ENCODE results near the gene ASB2.

ASB2 gene

GRCh38 chr14:93945070-93945399 lies 31.3 kb downstream of the ASB2 start:
- no peak for DNase-seq

- no peak for DNase-seq
These were observed 31.9 kb downstream of the ASB2 start for GRCh38 chr14:93944348-93945069.

DNA sequence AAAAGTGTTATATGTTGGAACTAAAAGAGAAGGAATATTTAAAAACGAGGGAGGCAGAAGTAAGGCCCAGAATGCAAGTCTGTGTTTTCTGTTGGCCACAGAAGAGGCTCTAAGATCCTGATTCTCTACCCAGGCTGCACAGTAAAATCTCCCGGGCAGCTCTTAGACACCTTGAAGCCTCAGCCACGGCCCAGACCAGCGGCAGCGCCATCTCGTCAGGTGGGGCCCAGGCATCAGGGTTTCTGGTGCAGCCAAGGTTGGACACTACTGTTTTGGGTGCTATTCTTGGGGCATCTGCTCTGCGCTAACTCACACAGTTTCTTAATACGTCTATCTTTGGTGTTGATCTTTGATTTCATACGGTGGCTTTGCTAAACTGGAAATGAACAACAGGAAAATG lies 32.4 kb downstream of the ASB2 start:
- no peak for DNase-seq

- no peak for DNase-seq
These were observed 33.3 kb downstream of the ASB2 start for GRCh38 chr14:93943052-93943451.

DNA sequence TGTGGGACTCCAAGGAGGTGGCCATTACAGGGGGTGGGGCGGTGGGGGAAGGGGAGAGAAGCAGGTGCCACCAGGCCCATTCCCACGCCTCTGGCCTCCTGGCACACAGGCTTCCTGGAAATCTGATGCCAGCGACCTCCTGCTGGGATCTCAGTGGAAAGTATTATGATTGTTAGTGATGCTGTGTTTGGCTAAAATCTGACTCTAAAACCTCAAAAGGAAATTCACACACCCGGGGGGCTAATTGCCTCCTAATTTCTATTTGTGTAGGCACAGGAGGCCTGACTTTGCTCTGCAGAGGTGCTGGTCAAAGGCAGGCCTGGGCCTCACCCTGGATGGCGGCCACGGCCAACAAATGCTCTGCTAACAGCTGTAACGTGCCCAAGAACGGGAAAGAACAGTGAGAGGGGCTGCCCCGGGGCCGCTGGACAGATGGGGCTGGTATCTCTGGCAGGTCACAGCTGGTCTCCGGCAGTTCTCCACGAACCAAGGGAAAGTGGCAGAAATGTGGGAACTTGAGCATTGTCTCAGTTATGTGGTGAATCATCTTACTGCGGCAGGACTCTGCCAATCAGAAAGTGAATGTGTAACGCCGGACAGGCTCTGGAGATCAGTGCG lies 35.0 kb downstream of the ASB2 start:
- no peak for DNase-seq

DNA sequence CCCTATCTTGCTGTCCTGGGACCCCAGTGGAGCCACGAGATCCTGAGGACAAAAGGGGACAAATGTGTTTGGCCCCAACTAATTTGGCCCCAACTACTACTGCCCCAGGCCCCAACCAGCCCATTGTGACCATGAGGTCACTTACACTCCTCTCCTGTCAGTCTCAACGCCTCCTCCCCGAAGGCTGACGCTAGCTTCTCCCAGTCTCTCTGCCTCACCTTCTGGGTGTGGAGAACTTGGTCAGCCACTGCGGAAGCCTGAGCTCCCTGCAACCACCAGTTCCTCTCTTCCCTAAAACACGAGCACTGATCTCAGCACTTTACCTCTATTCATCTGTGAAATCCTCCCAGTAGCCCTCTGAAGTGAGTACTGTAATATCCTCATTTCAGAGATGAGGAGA lies 35.9 kb downstream of the ASB2 start:
- no peak for DNase-seq

DNA sequence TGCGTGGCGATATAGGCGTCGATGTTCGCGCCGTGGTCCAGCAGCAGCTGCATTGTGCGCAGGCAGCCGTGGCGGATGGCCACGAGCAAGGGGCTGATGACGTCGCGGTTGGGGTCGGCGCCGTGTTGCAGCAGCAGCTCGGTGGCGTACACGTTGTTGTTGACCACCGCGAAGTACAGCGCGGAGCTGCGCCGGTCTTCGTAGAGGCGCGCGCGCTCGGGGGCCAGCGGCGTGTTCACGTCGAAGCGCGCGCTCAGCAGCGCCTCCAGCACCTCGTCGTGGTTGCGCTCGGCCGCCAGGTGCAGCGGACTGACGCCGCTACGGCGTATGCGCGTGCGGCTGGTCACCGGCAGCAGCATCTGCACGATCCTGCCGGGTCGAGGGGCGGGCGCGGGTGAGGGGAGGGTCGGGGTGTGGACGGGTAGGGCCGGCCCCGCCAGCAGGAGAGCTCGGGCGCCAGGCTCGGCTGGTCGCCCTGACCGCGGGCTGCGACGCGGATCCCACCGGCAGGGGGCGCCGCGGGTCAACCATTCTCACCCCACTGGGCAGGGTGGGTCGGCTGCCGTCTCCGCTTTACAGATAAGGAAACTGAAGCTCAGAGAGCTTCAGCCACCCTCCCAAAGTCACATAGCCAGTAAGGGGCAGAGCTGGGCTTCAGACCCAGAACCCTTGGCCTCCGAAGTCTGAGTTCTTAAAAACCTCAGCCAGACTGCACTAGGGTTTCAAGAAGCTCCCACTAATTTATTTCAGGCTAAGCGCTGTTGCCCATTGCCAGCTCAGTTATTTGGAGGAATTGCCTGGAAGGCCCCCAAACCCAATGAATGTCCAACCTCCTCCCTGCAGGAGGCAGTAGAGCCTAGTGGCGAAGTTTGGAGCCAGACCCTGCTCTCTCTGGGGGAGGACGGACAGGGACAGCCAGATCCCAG lies 36.8 kb downstream of the ASB2 start:
- DNase-seq: peak; percentile 91

DNA sequence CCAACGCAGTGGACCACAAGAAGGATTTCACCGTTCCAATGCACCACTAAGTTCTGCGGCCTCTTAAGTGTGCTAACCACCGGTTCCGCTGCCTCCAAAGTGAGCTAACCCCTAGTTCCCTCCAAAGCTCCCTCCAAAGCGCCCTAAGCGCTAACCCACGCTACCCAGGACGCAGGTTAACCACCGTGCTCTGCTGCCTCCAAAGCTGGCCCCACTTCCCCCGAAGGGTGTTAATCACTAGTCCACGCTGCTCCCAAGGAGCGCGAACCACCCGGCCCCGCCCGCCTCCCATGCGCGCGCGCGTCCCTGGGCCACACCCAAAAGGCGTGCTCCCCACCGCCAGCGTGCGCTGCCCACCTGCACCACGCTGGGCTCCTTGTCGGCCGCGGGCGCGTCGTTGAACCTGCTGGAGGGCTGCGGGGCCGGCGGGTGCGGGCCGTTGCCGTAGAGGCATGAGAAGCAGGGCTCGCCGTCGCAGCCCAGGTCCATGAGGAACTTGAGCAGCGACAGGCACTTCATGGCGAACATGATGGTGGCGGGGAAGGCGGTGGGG lies 37.5 kb downstream of the ASB2 start:
- no peak for DNase-seq

DNA sequence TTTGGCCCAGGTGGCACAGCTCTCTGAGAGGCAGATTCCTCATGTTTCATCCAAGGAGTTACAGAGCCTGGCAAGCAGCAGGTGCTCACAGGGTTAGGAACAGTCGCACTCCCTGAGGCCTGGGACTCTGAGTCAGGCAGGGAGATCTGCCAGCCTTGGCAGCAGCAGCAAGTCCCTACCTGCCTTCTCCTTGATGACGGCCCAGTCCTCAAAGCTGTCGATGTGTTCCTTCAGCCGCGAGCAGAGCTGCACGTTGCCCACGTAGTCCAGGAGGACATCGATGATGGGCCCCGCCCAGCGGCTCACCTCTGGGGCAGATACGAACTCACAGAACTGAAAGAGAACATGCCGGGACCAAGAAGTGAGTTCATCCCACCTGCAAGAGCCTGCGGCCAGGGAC lies 38.9 kb downstream of the ASB2 start:
- DNase-seq: no peak

GRCh38 chr14:93936926-93937325 lies 39.4 kb downstream of the ASB2 start:
- DNase-seq: no peak

GRCh38 chr14:93936245-93936644 lies 40.1 kb downstream of the ASB2 start:
- DNase-seq: no peak

- DNase-seq: no peak
These were observed 41.2 kb downstream of the ASB2 start for GRCh38 chr14:93935213-93935612.

- no peak for DNase-seq
These were observed 43.7 kb downstream of the ASB2 start for GRCh38 chr14:93932642-93933041.

DNA sequence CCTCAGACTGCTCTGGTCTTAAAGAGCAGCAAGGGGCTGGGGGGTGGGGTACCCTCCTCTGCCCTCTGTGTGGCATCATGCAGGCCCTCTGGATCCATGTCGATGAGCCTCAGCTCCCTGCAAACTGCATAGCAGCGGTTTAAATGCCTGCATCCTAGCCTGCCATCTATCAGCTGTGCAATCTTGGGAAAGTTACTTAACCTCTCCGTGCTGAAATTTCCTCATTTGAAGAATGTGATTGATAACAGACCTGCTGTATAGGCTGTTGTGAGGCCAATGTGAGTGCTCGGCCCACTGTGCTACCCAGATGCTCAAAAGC lies 45.4 kb downstream of the ASB2 start:
- DNase-seq: no peak

DNA sequence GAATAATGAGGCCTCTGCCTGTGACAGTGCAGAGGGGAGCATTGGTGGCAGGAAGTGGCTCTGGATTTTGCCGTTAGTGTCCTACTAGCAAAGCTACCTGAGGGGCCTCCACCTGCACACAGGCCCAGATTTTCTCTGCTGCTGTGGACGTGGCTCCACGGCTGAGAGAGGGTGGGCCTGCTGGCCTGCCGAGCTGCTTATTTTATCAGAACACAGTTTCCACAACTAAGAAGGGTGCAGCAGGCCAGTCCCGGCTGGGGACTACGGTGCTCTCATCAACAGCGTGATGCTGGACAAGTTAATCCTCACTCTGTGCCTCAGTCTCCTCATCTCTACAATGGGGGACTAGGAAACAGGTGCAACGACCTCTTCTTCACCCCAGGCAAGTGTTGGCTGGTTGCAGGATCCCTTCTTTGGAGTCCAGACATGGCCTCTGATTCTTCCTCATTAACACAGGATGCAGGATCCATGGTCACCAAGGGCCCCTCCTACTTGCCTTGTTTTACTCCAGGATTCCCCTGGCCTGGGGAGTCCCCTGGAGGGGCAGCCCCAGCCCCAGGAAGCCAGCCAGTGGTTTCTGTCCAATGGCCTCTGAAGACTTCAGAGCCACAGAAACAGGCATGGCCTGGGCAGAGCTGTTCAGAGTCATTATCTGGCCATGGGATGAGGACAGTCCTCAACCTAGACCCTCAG lies 45.9 kb downstream of the ASB2 start:
- no peak for DNase-seq

DNA sequence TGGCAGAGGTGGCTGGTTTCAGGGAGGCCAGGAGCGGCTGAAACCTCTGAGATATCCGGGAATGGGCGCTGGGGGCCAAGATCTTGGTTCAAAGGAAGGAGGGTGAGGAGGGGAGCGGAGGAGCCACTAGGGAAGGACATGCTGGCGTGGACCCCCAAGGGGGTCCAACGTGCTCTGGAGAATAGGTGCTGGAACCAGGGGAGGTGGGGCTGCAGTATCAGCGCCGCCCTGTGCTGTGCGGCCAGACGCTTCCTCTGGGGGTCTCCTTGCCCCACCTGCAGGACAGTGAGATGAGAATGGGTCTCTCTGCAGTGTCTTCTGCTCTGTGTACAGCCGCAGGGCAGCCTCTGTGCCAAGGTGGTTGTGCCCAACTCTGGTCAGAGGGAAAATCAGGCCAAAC lies 46.7 kb downstream of the ASB2 start:
- DNase-seq: no peak

GRCh38 chr14:93929048-93929535 lies 47.3 kb downstream of the ASB2 start:
- no peak for DNase-seq

- no peak for DNase-seq
These were observed 48.0 kb downstream of the ASB2 start for GRCh38 chr14:93928184-93929047.

- no peak for DNase-seq
These were observed 48.6 kb downstream of the ASB2 start for GRCh38 chr14:93927800-93928145.

DNA sequence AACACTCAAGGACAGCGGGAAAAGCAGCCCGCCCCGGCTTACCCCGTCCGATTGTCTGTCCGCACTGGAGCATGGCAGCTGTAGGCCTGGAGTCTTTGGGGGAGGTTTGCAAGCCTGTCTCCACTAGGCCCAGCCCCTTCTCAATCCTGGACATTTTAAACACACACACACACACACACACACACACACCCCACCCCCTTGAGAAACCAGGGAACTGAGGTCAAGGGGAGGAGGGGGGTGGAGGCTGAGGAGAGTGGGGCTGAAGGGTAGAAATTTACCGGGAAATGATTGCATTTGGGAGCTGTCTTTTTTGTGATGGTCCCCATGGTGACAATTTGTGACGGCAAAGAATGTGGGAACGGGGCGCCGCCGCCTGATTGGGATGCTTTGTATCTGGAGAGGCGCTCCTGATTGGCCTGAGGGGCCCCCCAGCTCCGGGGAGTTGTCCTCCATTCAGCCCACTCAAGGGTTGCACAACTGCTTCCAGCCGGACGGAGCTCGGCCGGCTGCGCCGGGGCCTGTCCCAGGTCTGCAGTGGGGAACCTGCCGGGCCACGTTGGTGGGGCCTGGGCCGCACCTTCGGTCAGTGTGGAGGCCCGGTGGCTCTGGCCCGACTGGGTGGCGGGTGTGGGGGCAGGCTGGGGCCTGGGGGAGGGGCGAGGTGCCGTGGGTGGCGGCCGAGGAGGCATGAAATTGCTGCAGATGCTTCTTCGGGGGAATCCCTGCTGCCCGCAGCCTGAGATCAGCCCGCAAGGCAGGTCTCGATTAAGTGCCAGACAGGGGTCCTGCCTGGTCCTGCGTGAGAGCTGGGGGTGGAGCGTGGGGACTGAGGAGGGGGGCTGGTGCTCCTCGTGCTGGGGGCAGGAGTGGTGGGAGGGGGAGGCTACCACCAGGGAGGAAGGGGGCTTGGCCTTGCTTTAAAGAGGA lies 49.2 kb downstream of the ASB2 start, which contains the start of gene FAM181A:
Gene FAM181A, plus strand, starts transcription at position 472 of the 927 bp plus-strand sequence. CDS start 942 bp downstream, outside the sequence.
- no peak for DNase-seq
